HUES48 (cell line): ENCODE measurements around the gene TBC1D2B.
"Not testable (repeated sequence)": the region's sequence is repeated elsewhere in the genome, so short reads cannot be mapped to it uniquely, and the experiment has no call there.

Source experiments
- H3K27ac ChIP-seq: one replicate; pipeline ENCODE4 v1.7.0; 2013; ENCODE audit warnings: low read depth, low read length, inconsistent platforms
- H3K27me3 ChIP-seq: 2 replicates; pipeline ENCODE4 v1.6.1; 2013; ENCODE audit warnings: mild to moderate bottlenecking, low read length; ENCODE audit not compliant: control insufficient read depth, insufficient read depth
- H3K36me3 ChIP-seq: 2 replicates; pipeline ENCODE4 v1.6.1; 2013; ENCODE audit warnings: low read length; ENCODE audit not compliant: control insufficient read depth, insufficient read depth
- H3K4me1 ChIP-seq: 2 replicates; pipeline ENCODE4 v1.6.1; 2013; ENCODE audit warnings: mild to moderate bottlenecking, low read length; ENCODE audit not compliant: control insufficient read depth, insufficient read depth
- H3K4me3 ChIP-seq: 2 replicates; pipeline ENCODE4 v1.5.1; 2013; ENCODE audit warnings: mild to moderate bottlenecking, low read depth, low read length
- H3K9ac ChIP-seq: 2 replicates; pipeline ENCODE4 v1.6.1; 2013; ENCODE audit warnings: mild to moderate bottlenecking, low read depth, low read length, moderate library complexity
- H3K9me3 ChIP-seq: 2 replicates; pipeline ENCODE4 v1.6.1; 2013; ENCODE audit warnings: low read length; ENCODE audit not compliant: control insufficient read depth, insufficient read depth

Gene TBC1D2B

GRCh38 chr15:77966540-77967234 is 110.8 kb downstream of the TBC1D2B start:
- no peak overlapping the region for H3K27ac ChIP-seq
- H3K36me3 ChIP-seq = no peaks in the 10 kb centered on the region
- no peaks in the 10 kb centered on the region for H3K9me3 ChIP-seq
- H3K27me3 ChIP-seq = no peaks in the 10 kb centered on the region
- H3K4me3 ChIP-seq = no peak overlapping the region
- no peak overlapping the region for H3K9ac ChIP-seq
- H3K4me1 ChIP-seq = no peaks in the 10 kb centered on the region

- Histone ChIP-seq H3K4me1 (peaks cover 7% of the 10 kb centered on the region), H3K27me3 (0 out of 2 replicates have a peak, but pooled peaks cover 3% of the 10 kb centered on the region), H3K36me3 (no peaks in the 10 kb centered on the region), H3K4me3 (no peak overlapping the region), H3K27ac (no peak overlapping the region), H3K9me3 (no peaks in the 10 kb centered on the region), H3K9ac (no peak overlapping the region)
Measured at GRCh38 chr15:77964193-77964592, 113.3 kb downstream of the TBC1D2B start.

GRCh38 chr15:77959432-77959879 is 118.1 kb downstream of the TBC1D2B start:
- no peaks in the 10 kb centered on the region for H3K9me3 ChIP-seq
- H3K9ac ChIP-seq = no peak overlapping the region
- H3K27me3 ChIP-seq = peaks cover 10% of the 10 kb centered on the region
- H3K4me3 ChIP-seq = no peak overlapping the region
- H3K36me3 ChIP-seq = no peaks in the 10 kb centered on the region
- H3K27ac ChIP-seq = no peak overlapping the region
- peaks cover 7% of the 10 kb centered on the region for H3K4me1 ChIP-seq

- H3K9me3 ChIP-seq, H3K4me1 ChIP-seq, H3K9ac ChIP-seq, H3K4me3 ChIP-seq, H3K36me3 ChIP-seq, H3K27ac ChIP-seq: not testable (repeated sequence)
- H3K27me3 ChIP-seq = peaks cover 10% of the 10 kb centered on the region
Measured at GRCh38 chr15:77958716-77959431, 118.6 kb downstream of the TBC1D2B start.

GRCh38 chr15:77958021-77958420 is 119.5 kb downstream of the TBC1D2B start:
- H3K4me3 ChIP-seq, H3K9ac ChIP-seq, H3K4me1 ChIP-seq, H3K36me3 ChIP-seq, H3K9me3 ChIP-seq, H3K27ac ChIP-seq: not testable (repeated sequence)
- H3K27me3 ChIP-seq = peaks cover 10% of the 10 kb centered on the region

GRCh38 chr15:77953926-77954325 is 123.6 kb downstream of the TBC1D2B start:
- H3K9me3 ChIP-seq, H3K4me1 ChIP-seq, H3K36me3 ChIP-seq, H3K27ac ChIP-seq, H3K4me3 ChIP-seq, H3K27me3 ChIP-seq, H3K9ac ChIP-seq: not testable (repeated sequence)

- not testable (repeated sequence) for H3K9ac ChIP-seq, H3K9me3 ChIP-seq, H3K27me3 ChIP-seq, H3K27ac ChIP-seq, H3K36me3 ChIP-seq, H3K4me1 ChIP-seq, H3K4me3 ChIP-seq
Measured at GRCh38 chr15:77952928-77953446, 124.5 kb downstream of the TBC1D2B start.

GRCh38 chr15:77951105-77951786 is 126.3 kb downstream of the TBC1D2B start:
- not testable (repeated sequence) for H3K27me3 ChIP-seq, H3K36me3 ChIP-seq, H3K4me1 ChIP-seq, H3K9me3 ChIP-seq, H3K27ac ChIP-seq, H3K9ac ChIP-seq, H3K4me3 ChIP-seq

- H3K9ac ChIP-seq, H3K27ac ChIP-seq, H3K4me1 ChIP-seq, H3K4me3 ChIP-seq, H3K27me3 ChIP-seq, H3K9me3 ChIP-seq, H3K36me3 ChIP-seq: not testable (repeated sequence)
Measured at GRCh38 chr15:77950470-77950869, 127.0 kb downstream of the TBC1D2B start.

GRCh38 chr15:77945566-77945965 is 131.9 kb downstream of the TBC1D2B start:
- H3K9ac ChIP-seq = no peak overlapping the region

More at GRCh38 chr15:77945566-77945965, 131.9 kb downstream of the TBC1D2B start:
- Histone ChIP-seq H3K27ac (no peak overlapping the region), H3K4me1 (peaks cover 5% of the 10 kb centered on the region; the same call in 1 of the 2 replicates), H3K36me3 (no peaks in the 10 kb centered on the region), H3K4me3 (no peak overlapping the region), H3K9me3 (no peaks in the 10 kb centered on the region), H3K27me3 (peaks cover 13% of the 10 kb centered on the region)
